SK-N-MC (cell line): ENCODE results near the gene CADPS.

Source experiments
- EZH2 ChIP-seq: fragments of 200-600 bp; sonication (generic); IDR thresholded peaks from one replicate; pipeline ENCODE4 v1.6.1; 2017; ENCODE audit warnings: antibody characterized with exemption
- FOXP2 ChIP-seq: optimal IDR thresholded peaks from 2 replicates; pipeline ENCODE3; 2011; ENCODE audit warnings: mild to moderate bottlenecking, moderate library complexity; ENCODE audit not compliant: insufficient read depth; ENCODE audit errors: extremely low read length, control extremely low read depth
- POLR2AphosphoS5 ChIP-seq: IDR thresholded peaks from 2 replicates; pipeline ENCODE4 v1.6.1; 2012; ENCODE audit warnings: mild to moderate bottlenecking, low read depth, low read length, borderline replicate concordance

DNA sequence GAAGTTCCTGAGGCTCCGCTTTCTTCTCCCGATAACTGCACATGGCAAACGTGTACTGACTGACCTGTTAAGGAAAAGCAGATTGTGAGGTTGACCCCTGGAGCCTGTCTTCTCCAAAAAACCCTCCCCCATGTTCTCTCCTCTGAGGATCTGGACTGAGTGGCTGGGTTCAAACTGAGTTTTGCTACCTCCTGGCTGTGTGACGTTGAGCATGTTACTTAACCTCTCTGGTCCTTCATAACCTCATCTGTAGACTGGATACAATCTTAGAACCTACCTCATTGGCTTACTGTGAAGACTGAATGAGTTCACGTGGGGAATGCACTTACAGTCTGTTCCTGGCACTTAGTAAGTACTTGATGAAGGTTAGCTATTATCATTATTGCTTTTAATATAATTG lies 317.8 kb downstream of the CADPS start:
- TF ChIP-seq EZH2, result no peak
- TF ChIP-seq POLR2AphosphoS5, result no peak
- no peak for TF ChIP-seq FOXP2
